ENCODE data around the gene NDC80. TPM values are rescaled to one million over a fixed set of nuclear protein-coding genes. Genes with fewer than 3 reads are reported as not detected.

Gene NDC80
- total and polyA plus RNA-seq, 9 of the 15 experiments (the other 6 are each of a cell fraction or from before 2014, with no cell fraction given) = 65.2 to 97.9 (median 83.3) TPM

GRCh38 chr18:2571200-2572170 is at the start of gene NDC80, which contains the start of gene METTL4 (continued):
- no peak for TF ChIP-seq ZNF280A (IDR thresholded peaks at IDR 0.05; ENCODE audit: low read depth, partially characterized antibody)
- TF ChIP-seq PTRF (tag; IDR thresholded peaks at IDR 0.05) = no peak
- TF ChIP-seq ERF (CRISPR knock-in tag; IDR thresholded peaks at IDR 0.05) = peak; percentile 81; the same call in 1 of the 2 replicates
- no peak for TF ChIP-seq CREBBP (IDR thresholded peaks at IDR 0.05; ENCODE audit: low read depth, low read length)
- TF ChIP-seq MCM3 (IDR thresholded peaks at IDR 0.05) = no peak
- TF ChIP-seq ZNF324 (CRISPR knock-in tag; IDR thresholded peaks at IDR 0.05) = no peak
- TF ChIP-seq NR3C1 (CRISPR knock-in tag; IDR thresholded peaks at IDR 0.05) = no peak
- TF ChIP-seq ZNF3 (CRISPR knock-in tag; IDR thresholded peaks at IDR 0.05) = no peak
- TF ChIP-seq ZNF639 (CRISPR knock-in tag; conservative IDR thresholded peaks at IDR 0.05 in 1 of 2, IDR thresholded peaks at IDR 0.05 in 1 of 2) = peak in 1 of 2 experiments; percentile 80; a peak in 2 of 4 replicates
- TF ChIP-seq PKNOX1 (IDR thresholded peaks at IDR 0.05) = peak; percentile 46; the same call in 1 of the 2 replicates
- TF ChIP-seq ZNF280B (CRISPR knock-in tag; IDR thresholded peaks at IDR 0.05) = no peak
- TF ChIP-seq ARHGAP35 (IDR thresholded peaks at IDR 0.05; ENCODE audit: partially characterized antibody) = no peak
- TF ChIP-seq ZMIZ1 (IDR thresholded peaks at IDR 0.05; ENCODE audit: low read depth in 2 of 2, low read length in 2 of 2) = no peak; a peak in 1 of 4 replicates
- TF ChIP-seq ARID1B (IDR thresholded peaks at IDR 0.05) = 0 out of 2 replicates have a peak, but pooled peaks have one; percentile 10
- TF ChIP-seq EWSR1 (IDR thresholded peaks at IDR 0.05; ENCODE audit: borderline replicate concordance, low read depth, partially characterized antibody) = no peak

Measured in K562 (cell line).